HAP-1 (cell line): ENCODE measurements around the gene CXCR6.

ENCODE experiments used
- DNase-seq, 2 experiments: peaks; one replicate each; pipeline ENCODE4 v3.0.0-alpha.2; 2016 to 2020; ENCODE audit warnings: low spot score in 2 of 2
- H3K27me3 ChIP-seq: fragments of 250-450 bp; sonication (Bioruptor Pico); 2 replicates; pipeline ENCODE4 v1.5.1; 2020; ENCODE audit warnings: low read depth, mild to moderate bottlenecking, moderate library complexity
- H3K36me3 ChIP-seq: fragments of 250-450 bp; sonication (Bioruptor Pico); replicated peaks from 2 replicates; pipeline ENCODE4 v1.5.1; 2020; ENCODE audit warnings: mild to moderate bottlenecking
- H3K4me1 ChIP-seq: fragments of 250-450 bp; sonication (Bioruptor Pico); 2 replicates; pipeline ENCODE4 v1.5.1; 2020; ENCODE audit warnings: mild to moderate bottlenecking
- H3K4me3 ChIP-seq: fragments of 250-450 bp; sonication (Bioruptor Pico); 2 replicates; pipeline ENCODE4 v1.5.1; 2020; ENCODE audit warnings: mild to moderate bottlenecking, moderate library complexity
- H3K9me3 ChIP-seq: fragments of 250-450 bp; sonication (Bioruptor Pico); 2 replicates; pipeline ENCODE4 v1.5.1; 2020; ENCODE audit warnings: mild to moderate bottlenecking, moderate library complexity
- in situ Hi-C: fragments of 300-500 bp; cut with MboI; formaldehyde crosslinking; loops from 3 replicates; pipeline ENCODE4 v1.14.3; 2020; ENCODE audit warnings: low sequenced_read_pairs, inconsistent platforms, mixed read lengths

The CXCR6 gene

DNA sequence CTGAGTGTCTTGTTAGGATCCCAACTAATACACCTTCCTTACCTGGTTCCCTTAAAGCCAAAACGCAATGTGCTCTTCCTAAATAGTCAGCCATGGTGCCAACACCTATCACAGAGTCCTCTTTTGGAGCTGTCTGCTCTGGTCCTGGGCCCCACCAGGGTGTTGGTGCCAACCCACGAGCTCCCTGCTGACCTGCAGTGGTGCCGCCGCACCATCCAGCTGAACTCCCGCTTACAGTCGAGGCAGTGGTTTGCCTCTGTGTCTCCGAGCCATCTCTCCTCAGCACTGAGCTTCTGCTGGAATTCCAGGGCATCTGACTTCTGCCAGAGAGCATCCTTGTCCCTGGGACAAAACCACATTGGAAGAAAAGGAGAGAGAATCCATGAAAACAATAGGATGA lies 15.9 kb downstream of the CXCR6 start:
- Histone ChIP-seq H3K4me1 (no peaks in the 10 kb centered on the region), H3K27me3 (no peaks in the 10 kb centered on the region), H3K9me3 (no peaks in the 10 kb centered on the region), H3K36me3 (peaks cover 88% of the 10 kb centered on the region), H3K4me3 (no peak overlapping the region)
- DNase-seq = no peak
- in situ Hi-C loops = no loop called here

DNA sequence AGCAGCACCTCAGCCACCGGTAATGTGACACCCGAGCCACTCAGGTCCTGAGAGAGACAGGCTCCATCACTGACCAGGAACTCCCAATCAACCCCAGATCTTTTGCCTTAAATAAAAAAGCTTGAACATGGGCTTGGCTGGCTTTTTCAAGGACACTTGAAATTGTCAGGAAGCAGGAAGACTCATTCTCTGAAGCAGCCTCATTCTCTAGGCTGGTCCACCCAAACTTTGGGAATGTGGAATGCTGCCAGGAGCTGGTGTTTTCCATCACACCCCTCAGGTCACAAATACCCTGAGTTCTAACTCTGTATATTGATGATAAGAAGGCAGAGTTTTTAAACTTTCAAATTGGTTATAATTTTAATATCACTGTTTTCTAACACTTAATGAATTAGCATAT lies 17.0 kb downstream of the CXCR6 start:
- no peaks in the 10 kb centered on the region for H3K4me1 ChIP-seq
- H3K27me3 ChIP-seq = no peaks in the 10 kb centered on the region
- no peak for DNase-seq
- H3K4me3 ChIP-seq = no peak overlapping the region
- H3K9me3 ChIP-seq = no peaks in the 10 kb centered on the region
- in situ Hi-C loops = no loop called here
- H3K36me3 ChIP-seq = peaks cover 88% of the 10 kb centered on the region

DNA sequence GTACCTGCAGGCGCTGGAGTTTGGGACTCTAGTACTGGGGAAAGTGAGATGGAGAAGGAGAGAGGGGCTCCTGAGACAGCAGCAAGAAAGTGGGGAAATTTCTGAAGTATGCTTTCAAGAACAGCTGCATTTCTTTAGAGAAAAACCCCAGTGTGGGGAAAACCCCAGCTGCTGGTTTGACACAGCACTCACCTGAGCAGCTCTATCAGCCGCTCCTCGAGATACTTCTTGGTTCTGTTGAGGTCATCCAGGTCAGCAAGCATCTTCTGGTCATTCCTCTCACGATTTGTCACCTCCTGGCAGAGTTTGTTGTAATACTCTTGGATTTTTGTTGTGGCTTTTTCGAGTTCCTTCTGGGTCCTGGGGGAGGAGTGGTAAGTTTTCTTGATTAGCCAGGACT lies 18.8 kb downstream of the CXCR6 start:
- H3K9me3 ChIP-seq = no peaks in the 10 kb centered on the region
- H3K27me3 ChIP-seq = no peaks in the 10 kb centered on the region
- in situ Hi-C loops = no loop called here
- no peak for DNase-seq
- no peak overlapping the region for H3K4me3 ChIP-seq
- H3K36me3 ChIP-seq = peaks cover 91% of the 10 kb centered on the region
- H3K4me1 ChIP-seq = no peaks in the 10 kb centered on the region

DNA sequence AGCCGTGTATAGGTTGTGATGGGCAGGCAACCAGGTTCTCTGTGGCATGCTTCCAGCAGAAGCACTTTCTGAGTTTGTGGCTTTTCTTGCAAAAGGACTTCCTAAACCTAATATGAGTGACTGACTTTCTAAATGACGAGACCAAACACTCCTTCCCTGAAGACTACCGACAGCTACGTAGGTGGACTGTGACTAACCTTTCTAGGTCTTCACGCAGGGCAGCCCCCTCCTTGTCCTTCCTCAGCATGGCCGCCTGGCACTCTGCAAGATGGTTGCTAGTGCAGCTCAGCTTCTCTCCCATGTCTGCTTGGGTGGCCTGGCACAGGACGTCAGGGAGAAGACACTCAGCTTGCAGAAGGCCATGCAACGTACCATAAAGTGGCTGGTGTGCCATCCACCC lies 20.9 kb downstream of the CXCR6 start:
- Histone ChIP-seq H3K27me3 (no peaks in the 10 kb centered on the region), H3K4me3 (no peak overlapping the region), H3K36me3 (peaks cover 91% of the 10 kb centered on the region), H3K4me1 (no peaks in the 10 kb centered on the region), H3K9me3 (no peaks in the 10 kb centered on the region)
- DNase-seq = no peak
- in situ Hi-C loops = no loop called here

DNA sequence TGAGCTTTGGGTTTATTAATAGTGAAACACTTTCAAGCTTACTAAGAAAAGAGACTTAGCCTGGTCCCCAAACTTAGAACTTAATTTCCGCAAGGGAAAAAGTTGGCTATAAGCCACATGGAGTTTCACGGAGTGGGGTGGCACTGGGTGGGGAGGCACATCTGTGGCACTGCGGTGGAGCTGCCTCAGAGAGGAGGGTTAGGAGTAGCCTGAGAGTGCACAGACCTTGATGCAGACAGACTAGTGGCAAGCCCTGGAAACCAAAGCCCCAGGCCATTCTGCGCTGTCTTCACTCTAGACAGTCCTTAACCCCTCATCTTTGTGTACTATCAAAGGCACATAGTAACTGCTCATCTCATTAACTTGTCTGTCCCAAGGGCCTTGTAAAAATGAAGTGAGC lies 22.0 kb downstream of the CXCR6 start:
- DNase-seq = no peak
- H3K36me3 ChIP-seq = peaks cover 88% of the 10 kb centered on the region
- no peaks in the 10 kb centered on the region for H3K4me1 ChIP-seq
- H3K9me3 ChIP-seq = no peaks in the 10 kb centered on the region
- in situ Hi-C loops = no loop called here
- no peaks in the 10 kb centered on the region for H3K27me3 ChIP-seq
- no peak overlapping the region for H3K4me3 ChIP-seq

DNA sequence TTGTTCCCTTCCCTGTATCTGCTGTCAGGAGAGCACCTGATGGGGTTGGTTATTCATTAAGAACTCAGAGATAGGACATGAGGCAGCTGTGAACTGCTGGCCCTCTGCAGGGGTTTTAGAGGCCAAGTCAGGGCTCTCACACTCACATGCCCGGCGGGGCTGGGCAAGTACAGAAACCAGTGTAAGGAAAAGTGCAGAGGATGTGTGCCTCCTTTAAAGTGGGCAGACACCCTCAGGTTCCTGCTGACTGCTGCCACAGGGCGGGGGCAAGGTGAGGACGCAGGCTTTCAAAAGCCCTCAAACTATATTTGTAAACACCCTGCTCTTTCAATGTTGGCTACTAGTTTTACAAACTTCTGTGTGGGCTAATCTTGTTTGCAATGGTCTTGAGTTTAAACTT lies 22.4 kb downstream of the CXCR6 start:
- Histone ChIP-seq H3K4me1 (no peaks in the 10 kb centered on the region), H3K27me3 (no peaks in the 10 kb centered on the region), H3K9me3 (no peaks in the 10 kb centered on the region), H3K4me3 (no peak overlapping the region), H3K36me3 (peaks cover 84% of the 10 kb centered on the region)
- DNase-seq = no peak
- in situ Hi-C loops = no loop called here

DNA sequence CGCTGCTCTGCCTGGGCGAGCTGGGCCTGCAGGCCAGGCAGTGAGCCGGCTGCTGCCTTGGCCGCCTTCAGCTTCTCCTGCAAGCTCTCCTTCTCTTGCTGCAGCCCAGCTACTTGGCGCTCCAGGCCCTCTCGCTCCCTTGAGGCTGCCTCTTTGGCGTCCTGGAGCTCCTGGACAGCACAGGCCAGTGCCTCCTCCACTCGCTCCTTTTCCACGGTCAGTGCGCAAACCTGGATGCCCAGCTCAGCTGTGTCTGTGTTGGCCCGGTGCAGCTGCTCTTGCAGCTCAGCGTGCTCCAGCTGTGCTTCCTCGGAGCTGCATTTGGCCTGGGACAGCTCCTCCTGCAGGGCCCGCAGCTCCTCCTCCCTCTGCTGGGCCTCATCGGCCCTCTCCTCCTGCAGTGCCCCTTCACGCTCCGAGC lies 23.1 kb downstream of the CXCR6 start:
- no peak overlapping the region for H3K4me3 ChIP-seq
- no peaks in the 10 kb centered on the region for H3K27me3 ChIP-seq
- no peaks in the 10 kb centered on the region for H3K9me3 ChIP-seq
- in situ Hi-C loops = no loop called here
- H3K36me3 ChIP-seq = peaks cover 77% of the 10 kb centered on the region
- H3K4me1 ChIP-seq = no peaks in the 10 kb centered on the region
- no peak for DNase-seq

DNA sequence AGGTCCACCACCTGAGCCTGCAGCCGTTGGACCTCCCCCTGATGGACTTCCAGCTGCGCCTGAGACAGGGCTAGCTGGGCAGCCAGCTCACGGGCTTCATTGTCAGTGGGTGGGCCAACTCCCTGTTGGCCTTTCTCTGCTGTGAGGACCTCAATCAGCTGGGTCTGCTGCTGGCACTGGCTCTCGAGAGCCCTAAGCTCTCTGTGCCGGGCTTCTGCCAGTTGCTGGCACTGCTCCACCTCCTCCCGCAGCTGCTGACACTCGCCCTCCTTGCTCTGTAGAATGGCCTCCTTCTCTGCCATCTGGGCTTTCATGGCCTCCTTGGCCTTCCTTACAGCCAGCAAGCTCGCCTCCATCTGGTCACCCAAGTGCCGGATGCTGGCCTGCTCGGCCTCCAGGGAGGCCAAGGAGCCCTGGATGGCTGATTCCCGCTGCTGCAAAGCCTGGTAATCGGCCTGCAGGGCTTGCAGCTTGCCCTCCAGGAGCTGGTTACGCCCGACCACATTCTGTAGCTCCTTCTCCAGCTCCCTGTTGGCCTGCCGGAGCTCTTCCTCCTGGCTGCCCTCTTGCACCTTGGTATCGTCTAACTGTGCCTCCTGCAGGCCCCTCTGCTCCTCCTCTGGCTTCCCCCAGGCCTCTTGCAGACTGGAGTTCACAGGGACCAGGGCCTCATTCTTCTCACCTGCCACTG lies 23.8 kb downstream of the CXCR6 start:
- Histone ChIP-seq H3K36me3 (peaks cover 70% of the 10 kb centered on the region), H3K27me3 (no peaks in the 10 kb centered on the region), H3K4me1 (no peaks in the 10 kb centered on the region), H3K9me3 (no peaks in the 10 kb centered on the region), H3K4me3 (no peak overlapping the region)
- in situ Hi-C loops = no loop called here
- no peak for DNase-seq

DNA sequence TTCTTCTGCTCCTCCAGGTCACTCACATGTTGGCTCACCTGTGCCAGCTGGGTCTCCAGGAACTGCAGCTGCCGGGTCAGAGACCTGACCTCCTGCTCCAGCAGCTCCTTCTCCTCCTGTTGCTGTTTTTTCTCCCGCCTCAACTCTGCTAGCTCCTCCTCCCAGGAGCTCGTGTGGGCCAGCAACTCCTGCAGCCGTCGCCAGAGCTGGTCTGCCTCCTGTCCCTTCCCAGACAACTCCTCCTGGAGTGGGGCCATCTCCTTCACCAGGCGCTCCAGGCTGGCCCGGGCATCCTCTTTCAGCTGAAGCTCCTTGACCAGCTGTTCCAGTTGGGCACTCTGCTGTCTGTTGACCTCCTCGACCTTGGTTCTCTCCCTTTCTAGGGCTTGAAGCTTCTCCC lies 24.5 kb downstream of the CXCR6 start:
- no peak for DNase-seq
- Histone ChIP-seq H3K4me3 (no peak overlapping the region), H3K4me1 (no peaks in the 10 kb centered on the region), H3K9me3 (no peaks in the 10 kb centered on the region), H3K36me3 (peaks cover 68% of the 10 kb centered on the region), H3K27me3 (no peaks in the 10 kb centered on the region)
- in situ Hi-C loops = no loop called here

DNA sequence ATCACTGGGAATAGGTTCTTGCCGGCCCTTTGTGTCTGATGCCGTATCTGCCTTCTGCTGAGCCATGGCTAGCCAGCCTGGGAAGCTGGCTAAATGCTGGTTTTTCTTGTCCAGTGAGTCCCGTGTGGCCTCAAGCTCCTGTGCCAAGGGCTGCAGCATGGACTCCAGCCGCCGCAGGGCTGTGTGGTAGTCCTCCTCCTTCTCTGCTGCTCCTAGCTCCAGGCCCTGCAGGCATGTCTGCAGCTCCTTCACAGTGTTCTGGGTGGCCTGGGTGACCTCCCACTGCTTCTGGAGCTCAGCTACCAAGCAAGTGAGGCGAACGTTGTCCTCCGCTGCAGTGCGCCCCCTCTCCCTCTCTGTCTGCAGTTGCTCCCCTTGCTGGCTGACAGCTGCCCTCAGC lies 24.9 kb downstream of the CXCR6 start:
- Histone ChIP-seq H3K9me3 (no peaks in the 10 kb centered on the region), H3K36me3 (peaks cover 68% of the 10 kb centered on the region), H3K4me3 (no peak overlapping the region), H3K27me3 (no peaks in the 10 kb centered on the region), H3K4me1 (no peaks in the 10 kb centered on the region)
- DNase-seq = no peak
- in situ Hi-C loops = no loop called here

DNA sequence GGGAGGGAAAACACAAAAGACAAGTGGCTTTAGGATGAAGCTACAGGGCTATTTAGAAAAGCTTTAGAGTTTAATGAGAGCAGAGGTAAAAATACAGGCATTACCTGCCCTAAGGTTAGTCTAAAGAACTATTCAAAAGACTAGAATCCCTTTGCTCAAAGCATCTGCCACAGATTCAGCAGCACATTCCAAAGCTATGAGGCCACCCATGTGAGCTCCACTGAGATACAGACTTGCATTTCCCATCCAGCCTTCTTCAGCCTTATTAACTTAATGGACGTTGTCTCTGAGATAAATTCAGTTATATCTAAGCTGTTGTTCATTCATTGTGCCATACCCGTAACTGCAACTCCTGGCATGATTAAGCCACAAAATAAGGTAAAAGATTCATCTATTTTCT lies 25.4 kb downstream of the CXCR6 start:
- Histone ChIP-seq H3K4me3 (no peak overlapping the region), H3K9me3 (no peaks in the 10 kb centered on the region), H3K4me1 (no peaks in the 10 kb centered on the region), H3K27me3 (no peaks in the 10 kb centered on the region), H3K36me3 (peaks cover 65% of the 10 kb centered on the region)
- in situ Hi-C loops = no loop called here
- no peak for DNase-seq

DNA sequence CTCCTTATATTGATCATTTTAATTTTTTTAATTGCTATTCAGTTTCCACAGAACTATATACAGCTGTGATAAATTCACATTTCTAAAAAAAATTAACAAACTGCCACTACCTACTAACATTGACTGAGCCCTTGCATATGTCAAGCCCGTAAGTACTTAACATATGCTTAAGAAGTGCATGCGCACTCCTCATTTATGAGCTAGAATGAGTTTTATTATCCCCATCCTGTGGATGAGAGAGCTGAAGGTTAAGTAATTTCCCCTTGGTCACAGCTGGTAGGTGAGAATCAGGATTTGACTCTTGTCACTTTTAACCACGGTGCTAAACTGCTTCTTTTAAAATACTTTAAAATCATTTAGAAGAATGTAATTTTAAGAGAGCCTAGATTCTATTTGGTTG lies 25.9 kb downstream of the CXCR6 start:
- Histone ChIP-seq H3K36me3 (peaks cover 61% of the 10 kb centered on the region), H3K4me1 (no peaks in the 10 kb centered on the region), H3K4me3 (no peak overlapping the region), H3K27me3 (no peaks in the 10 kb centered on the region), H3K9me3 (no peaks in the 10 kb centered on the region)
- no peak for DNase-seq
- in situ Hi-C loops = no loop called here

DNA sequence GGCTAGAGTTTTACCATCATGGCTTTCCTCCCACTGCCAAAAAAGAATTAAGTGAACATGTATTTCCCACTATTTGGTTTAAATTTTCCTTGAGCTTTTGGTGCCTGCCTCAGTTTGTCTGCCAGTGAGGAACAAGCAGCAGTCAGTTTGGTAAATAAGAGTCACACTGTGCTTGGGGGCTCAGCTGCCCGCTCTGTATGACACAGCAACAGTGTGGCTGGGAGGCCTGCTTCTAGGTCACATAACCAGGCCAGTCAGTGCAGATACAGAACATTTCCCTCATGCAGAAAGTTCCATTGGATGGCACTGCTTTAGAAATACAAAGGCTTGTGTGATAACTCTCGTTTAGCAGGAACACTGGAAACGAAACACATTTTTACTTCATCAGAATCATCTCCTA lies 26.7 kb downstream of the CXCR6 start:
- in situ Hi-C loops = no loop called here
- peaks cover 54% of the 10 kb centered on the region for H3K36me3 ChIP-seq
- no peak for DNase-seq
- no peak overlapping the region for H3K4me3 ChIP-seq
- no peaks in the 10 kb centered on the region for H3K4me1 ChIP-seq
- no peaks in the 10 kb centered on the region for H3K9me3 ChIP-seq
- no peaks in the 10 kb centered on the region for H3K27me3 ChIP-seq

DNA sequence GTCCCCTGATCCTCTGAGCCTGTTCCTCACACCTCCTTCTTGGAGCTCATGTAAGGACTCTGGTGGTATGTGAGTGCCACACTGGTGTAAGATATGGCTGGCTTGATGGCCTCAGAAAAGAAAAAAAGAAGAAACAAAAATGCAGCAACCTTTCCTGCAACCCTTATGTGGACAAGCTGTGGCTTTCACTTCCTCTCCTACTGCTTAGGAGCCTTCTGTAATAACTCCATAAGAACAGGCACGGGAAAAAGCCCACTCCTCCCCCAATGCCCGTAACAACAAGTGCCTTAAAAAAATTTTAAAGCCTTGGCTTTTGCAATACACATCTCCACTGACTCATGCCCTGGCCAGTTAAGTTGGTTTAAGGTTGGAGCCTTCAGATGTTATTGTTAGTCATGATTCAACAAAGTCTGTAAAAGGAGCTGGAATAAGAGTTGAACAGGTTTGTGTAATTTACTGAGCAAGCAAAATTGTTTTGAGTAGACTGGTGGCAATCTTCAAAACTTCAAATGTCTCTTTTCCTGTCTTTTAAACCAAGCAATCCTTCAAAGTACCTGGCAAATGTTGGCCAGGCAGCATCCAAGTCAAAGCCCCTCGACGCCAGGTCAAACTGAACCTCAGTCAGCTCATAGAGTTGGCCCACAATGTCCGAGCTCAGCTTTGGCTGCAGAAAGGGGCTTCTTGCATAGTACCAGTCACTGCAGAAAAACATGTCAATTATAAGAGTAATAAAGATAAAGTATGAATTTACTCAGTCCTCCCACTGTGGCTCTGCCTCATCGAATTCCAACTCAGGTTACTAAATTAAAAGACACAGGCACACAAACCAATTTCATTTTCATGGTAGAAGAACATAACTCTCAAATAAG lies 29.5 kb downstream of the CXCR6 start:
- H3K27me3 ChIP-seq = no peaks in the 10 kb centered on the region
- peaks cover 54% of the 10 kb centered on the region for H3K36me3 ChIP-seq
- in situ Hi-C loops = no loop called here
- no peak for DNase-seq
- H3K9me3 ChIP-seq = no peaks in the 10 kb centered on the region
- H3K4me3 ChIP-seq = no peak overlapping the region
- no peaks in the 10 kb centered on the region for H3K4me1 ChIP-seq
